Upper lobe of right lung (tissue), 1 donor: ENCODE data around the gene LILRA6. TPM values are rescaled to one million over a fixed set of nuclear protein-coding genes. Genes with fewer than 3 reads are reported as not detected.

Experiments
- ATAC-seq: fragments of 200-7000 bp; cut with Tn5 transposase; one replicate; pipeline ENCODE4 v1.9.1; 2020; ENCODE audit warnings: mild to moderate bottlenecking, moderate library complexity
- DNase-seq: peaks from one replicate; pipeline ENCODE4 v3.0.0-alpha.2; 2020
- H3K27ac ChIP-seq: fragments of 200-600 bp; one replicate; pipeline ENCODE4 v1.8.0; 2022
- H3K27me3 ChIP-seq: fragments of 200-600 bp; one replicate; pipeline ENCODE4 v1.8.0; 2022; ENCODE audit warnings: mild to moderate bottlenecking
- H3K36me3 ChIP-seq: fragments of 200-600 bp; one replicate; pipeline ENCODE4 v1.8.0; 2022
- H3K4me1 ChIP-seq: fragments of 200-600 bp; one replicate; pipeline ENCODE4 v1.8.0; 2022
- H3K4me3 ChIP-seq: fragments of 200-600 bp; one replicate; pipeline ENCODE4 v1.8.0; 2022; ENCODE audit warnings: mild to moderate bottlenecking
- H3K9me3 ChIP-seq: fragments of 200-600 bp; one replicate; pipeline ENCODE4 v1.8.0; 2022
- CTCF ChIP-seq: fragments of 200-600 bp; IDR thresholded peaks from one replicate; pipeline ENCODE4 v1.8.0; 2022; ENCODE audit warnings: antibody characterized with exemption
- intact Hi-C: fragments of 100-400 bp; cut with DNase I; formaldehyde crosslinking; loops from one replicate; pipeline ENCODE4 v1.11.0; 2022
- total RNA-seq: library from RNA; stranded (reverse); fragmentation: NEBNext Ultra II Directional; extraction: Animal tissue kit (Norgen Biotek cat#: 25700); gene quantifications from one replicate; pipeline ENCODE4 v1.2.1, GENCODE V29; 2021
- donor health status: DM: no; HTN: yes; CAD: no; lungs with severe emphysema.

Gene LILRA6
- total RNA-seq, 1 donor from 2014 or later, result 21.4 TPM

GRCh38 chr19:54211235-54211634, 31.4 kb downstream of the LILRA6 start:
- no peak for DNase-seq
- Histone ChIP-seq H3K9me3 (no peaks in the 10 kb centered on the region), H3K4me1 (peaks cover 49% of the 10 kb centered on the region), H3K4me3 (peak overlapping the region; percentile 12), H3K27ac (peak overlapping the region; percentile 92), H3K27me3 (no peaks in the 10 kb centered on the region), H3K36me3 (peaks cover 17% of the 10 kb centered on the region)
- no peak for TF ChIP-seq CTCF
- intact Hi-C loops, result no loop called here
- ATAC-seq, result no peak

- no peaks in the 10 kb centered on the region for H3K9me3 ChIP-seq
- peaks cover 56% of the 10 kb centered on the region for H3K4me1 ChIP-seq
- no peak for TF ChIP-seq CTCF
- intact Hi-C loops, result no loop called here
- no peaks in the 10 kb centered on the region for H3K27me3 ChIP-seq
- H3K4me3 ChIP-seq, result peak overlapping the region; percentile 14
- DNase-seq (peak; percentile 93), ATAC-seq (peak; percentile 76)
- H3K27ac ChIP-seq, result peak overlapping the region; percentile 92
- peaks cover 30% of the 10 kb centered on the region for H3K36me3 ChIP-seq
Measured at GRCh38 chr19:54209811-54210494, 32.6 kb downstream of the LILRA6 start.

- ATAC-seq (peak; percentile 1), DNase-seq (peak; percentile 73)
- peaks cover 63% of the 10 kb centered on the region for H3K4me1 ChIP-seq
- peak overlapping the region; percentile 92 for H3K27ac ChIP-seq
- no peaks in the 10 kb centered on the region for H3K27me3 ChIP-seq
- H3K36me3 ChIP-seq, result peaks cover 37% of the 10 kb centered on the region
- no peak for TF ChIP-seq CTCF
- intact Hi-C loops, result no loop called here
- H3K9me3 ChIP-seq, result no peaks in the 10 kb centered on the region
- no peak overlapping the region for H3K4me3 ChIP-seq
Measured at GRCh38 chr19:54209058-54209810, 33.4 kb downstream of the LILRA6 start.

GRCh38 chr19:54208784-54209057, 33.9 kb downstream of the LILRA6 start:
- DNase-seq, result no peak
- no peaks in the 10 kb centered on the region for H3K9me3 ChIP-seq
- intact Hi-C loops, result no loop called here
- no peak for TF ChIP-seq CTCF
- peak overlapping the region; percentile 92 for H3K27ac ChIP-seq
- H3K27me3 ChIP-seq, result no peaks in the 10 kb centered on the region
- H3K4me1 ChIP-seq, result peaks cover 68% of the 10 kb centered on the region
- H3K4me3 ChIP-seq, result no peak overlapping the region
- ATAC-seq, result no peak
- H3K36me3 ChIP-seq, result peaks cover 42% of the 10 kb centered on the region

GRCh38 chr19:54207983-54208783, 34.4 kb downstream of the LILRA6 start:
- peak; percentile 79 for ATAC-seq
- peak overlapping the region; percentile 92 for H3K27ac ChIP-seq
- H3K9me3 ChIP-seq, result no peaks in the 10 kb centered on the region
- TF ChIP-seq CTCF, result no peak
- DNase-seq, result peak; percentile 87
- H3K4me1 ChIP-seq, result peaks cover 72% of the 10 kb centered on the region
- no peaks in the 10 kb centered on the region for H3K27me3 ChIP-seq
- H3K4me3 ChIP-seq, result peak overlapping the region; percentile 21
- intact Hi-C loops, result no loop called here
- H3K36me3 ChIP-seq, result peaks cover 48% of the 10 kb centered on the region
